ENCODE results near the gene DOCK11.

GRCh38 chrX:118603981-118604380, 108.4 kb downstream of the DOCK11 start:
- peak; percentile 70 for TF ChIP-seq CTCF (conservative IDR thresholded peaks at IDR 0.05; ENCODE audit: low read length)
- no peak for TF ChIP-seq EZH2phosphoT487 (IDR thresholded peaks at IDR 0.05; ENCODE audit: borderline replicate concordance)
